HG03095 (cell line): ENCODE results near the gene LDHD.
"Not testable (repeated sequence)": the region's sequence is repeated elsewhere in the genome, so short reads cannot be mapped to it uniquely, and the experiment has no call there.

Source experiments
- ATAC-seq: cut with Tn5 transposase; IDR thresholded peaks from one replicate; pipeline ENCODE4 v1.9.1; 2021; ENCODE audit warnings: moderate library complexity; ENCODE audit not compliant: unreplicated experiment

LDHD gene

GRCh38 chr16:75116081-75116910 lies at the start of gene LDHD:
Gene LDHD, minus strand, starts transcription at chr16:75116780. Its CDS starts 60 bp downstream, at chr16:75116720.
- ATAC-seq, result no peak

GRCh38 chr16:75160386-75160785 lies 43.8 kb upstream of the LDHD start:
- ATAC-seq, result no peak

- no peak for ATAC-seq
These were observed 36.1 kb upstream of the LDHD start for GRCh38 chr16:75152635-75153034.

GRCh38 chr16:75151798-75152197 lies 35.2 kb upstream of the LDHD start:
- no peak for ATAC-seq

GRCh38 chr16:75148311-75149195 lies 32.0 kb upstream of the LDHD start, which contains the start of gene ZFP1:
Gene ZFP1, plus strand, starts transcription at chr16:75148524. Its CDS starts 4,428 bp downstream, at chr16:75152952.
- peak; percentile 82 for ATAC-seq

- no peak for ATAC-seq
These were observed 31.4 kb upstream of the LDHD start for GRCh38 chr16:75147968-75148310.

GRCh38 chr16:75143941-75144340 lies 27.4 kb upstream of the LDHD start:
- no peak for ATAC-seq

GRCh38 chr16:75139498-75139897 lies 22.9 kb upstream of the LDHD start:
- ATAC-seq, result no peak

GRCh38 chr16:75138636-75139035 lies 22.1 kb upstream of the LDHD start:
- ATAC-seq, result no peak

- no peak for ATAC-seq
These were observed 21.7 kb upstream of the LDHD start for GRCh38 chr16:75138233-75138632.

- ATAC-seq, result no peak
These were observed 14.5 kb upstream of the LDHD start for GRCh38 chr16:75131081-75131480.

GRCh38 chr16:75130150-75130771 lies 13.7 kb upstream of the LDHD start:
- ATAC-seq, result no peak

- ATAC-seq, result not testable (repeated sequence)
These were observed 13.0 kb upstream of the LDHD start for GRCh38 chr16:75129421-75130149.

- no peak for ATAC-seq
These were observed 11.3 kb upstream of the LDHD start for GRCh38 chr16:75127713-75128415.

GRCh38 chr16:75122609-75123008 lies 6.0 kb upstream of the LDHD start:
- ATAC-seq, result no peak

GRCh38 chr16:75121949-75122568 lies 5.5 kb upstream of the LDHD start:
- no peak for ATAC-seq

- no peak for ATAC-seq
These were observed 3.7 kb upstream of the LDHD start for GRCh38 chr16:75120253-75120652.

- no peak for ATAC-seq
These were observed 2.5 kb upstream of the LDHD start for GRCh38 chr16:75118943-75119539.

GRCh38 chr16:75116911-75117245 lies 298 bp upstream of the LDHD start:
- ATAC-seq, result no peak
